GM23338 (cell line): ENCODE results near the gene ALAD. TPM values are rescaled to one million over a fixed set of nuclear protein-coding genes. Genes with fewer than 3 reads are reported as not detected.

Experiments used
- ATAC-seq: fragments of 200-7000 bp; cut with Tn5 transposase; 3 replicates; pipeline ENCODE4 v1.9.1; 2020
- DNase-seq: peaks from one replicate; pipeline ENCODE4 v3.0.0-alpha.2; 2015; ENCODE audit warnings: low spot score
- H2AFZ ChIP-seq: fragments of 200-600 bp; sonication (generic); 2 replicates; pipeline ENCODE4 v1.8.0; 2016; ENCODE audit warnings: antibody characterized with exemption, mild to moderate bottlenecking, moderate library complexity
- H3F3A ChIP-seq: fragments of 200-600 bp; sonication (generic); replicated peaks from 2 replicates; pipeline ENCODE4 v1.8.0; 2017; ENCODE audit warnings: antibody characterized with exemption, mixed run types, low read depth
- H3K27ac ChIP-seq: fragments of 200-600 bp; sonication (generic); 2 replicates; pipeline ENCODE4 v1.6.1; 2016; ENCODE audit warnings: low read depth
- H3K27me3 ChIP-seq: fragments of 200-600 bp; sonication (generic); 2 replicates; pipeline ENCODE4 v1.8.0; 2016; ENCODE audit warnings: mild to moderate bottlenecking, mixed run types, moderate library complexity; ENCODE audit not compliant: insufficient read depth
- H3K36me3 ChIP-seq: fragments of 200-600 bp; sonication (generic); 2 replicates; pipeline ENCODE4 v1.8.0; 2016; ENCODE audit warnings: mild to moderate bottlenecking; ENCODE audit not compliant: insufficient read depth
- H3K4me1 ChIP-seq: fragments of 200-600 bp; sonication (generic); 2 replicates; pipeline ENCODE4 v1.8.0; 2016; ENCODE audit warnings: mild to moderate bottlenecking, moderate library complexity; ENCODE audit not compliant: insufficient read depth
- H3K4me2 ChIP-seq: fragments of 200-600 bp; sonication (generic); 2 replicates; pipeline ENCODE4 v1.7.1; 2017; ENCODE audit warnings: mixed run types
- H3K4me3 ChIP-seq: fragments of 200-600 bp; sonication (generic); 2 replicates; pipeline ENCODE4 v1.6.1; 2016; ENCODE audit warnings: mixed run types
- H3K79me2 ChIP-seq: fragments of 200-600 bp; sonication (generic); replicated peaks from 2 replicates; pipeline ENCODE4 v1.8.0; 2017; ENCODE audit warnings: mild to moderate bottlenecking; ENCODE audit not compliant: insufficient read depth
- H3K9me2 ChIP-seq: fragments of 200-600 bp; sonication (generic); 2 replicates; pipeline ENCODE4 v1.8.0; 2017; ENCODE audit not compliant: insufficient read depth
- H4K20me1 ChIP-seq: fragments of 200-600 bp; sonication (generic); replicated peaks from 2 replicates; pipeline ENCODE4 v1.8.0; 2017; ENCODE audit warnings: mild to moderate bottlenecking; ENCODE audit not compliant: insufficient read depth
- H3K27ac Mint-ChIP-seq: 2 replicates; pipeline ENCODE4 v1.8.0; 2020; ENCODE audit warnings: inconsistent platforms, mild to moderate bottlenecking, moderate library complexity, mixed read lengths
- H3K27me3 Mint-ChIP-seq: 3 replicates; pipeline ENCODE4 v1.8.0; 2022; ENCODE audit warnings: low read depth, mild to moderate bottlenecking, moderate library complexity, mixed read lengths, inconsistent platforms; ENCODE audit not compliant: insufficient read depth, poor library complexity
- H3K36me3 Mint-ChIP-seq: 3 replicates; pipeline ENCODE4 v1.8.0; 2021; ENCODE audit warnings: low read depth, mild to moderate bottlenecking, inconsistent platforms, moderate library complexity, mixed read lengths
- H3K4me1 Mint-ChIP-seq: 3 replicates; pipeline ENCODE4 v1.8.0; 2020; ENCODE audit warnings: mild to moderate bottlenecking, inconsistent platforms, mixed read lengths
- H3K4me3 Mint-ChIP-seq: 3 replicates; pipeline ENCODE4 v1.8.0; 2021; ENCODE audit warnings: moderate library complexity, mild to moderate bottlenecking, inconsistent platforms, mixed read lengths
- H3K9me3 Mint-ChIP-seq: 3 replicates; pipeline ENCODE4 v1.8.0; 2020; ENCODE audit warnings: moderate library complexity, mild to moderate bottlenecking, inconsistent platforms, mixed read lengths
- CREB1 ChIP-seq: fragments of 250-450 bp; sonication (Bioruptor Pico); IDR thresholded peaks from 2 replicates; pipeline ENCODE4 v1.5.0; 2020; ENCODE audit warnings: low read depth, mild to moderate bottlenecking, moderate library complexity
- EZH2 ChIP-seq: fragments of 200-600 bp; sonication (generic); IDR thresholded peaks from one replicate; pipeline ENCODE4 v1.8.0; 2017; ENCODE audit warnings: antibody characterized with exemption, mild to moderate bottlenecking, low read depth; ENCODE audit not compliant: unreplicated experiment
- NANOG ChIP-seq: IDR thresholded peaks from 2 replicates; pipeline ENCODE4 v1.6.1; 2016; ENCODE audit warnings: antibody characterized with exemption, borderline replicate concordance
- POLR2AphosphoS5 ChIP-seq: IDR thresholded peaks from 2 replicates; pipeline ENCODE4 v1.6.1; 2016; ENCODE audit warnings: antibody characterized with exemption, low read depth
- ZNF114 ChIP-seq: fragments of 250-450 bp; sonication (Bioruptor Pico); IDR thresholded peaks from 2 replicates; pipeline ENCODE4 v1.5.0; 2020; ENCODE audit warnings: mild to moderate bottlenecking, moderate library complexity
- ZNF331 ChIP-seq: fragments of 250-450 bp; sonication (Bioruptor Pico); IDR thresholded peaks from 2 replicates; pipeline ENCODE4 v1.5.0; 2020; ENCODE audit warnings: low read depth, mild to moderate bottlenecking, moderate library complexity
- polyA plus RNA-seq: library from polyadenylated mRNA; unstranded; fragments of >200 nt; fragmentation: Nextera tagmentation; extraction: Ambion mirVana; gene quantifications from 2 replicates; pipeline ENCODE4 v1.2.1, GENCODE V29; 2016
- total RNA-seq: library from RNA; depleted of rRNA; stranded (reverse); fragments of >200 nt; shearing (Covaris generic); gene quantifications from 2 replicates; pipeline ENCODE4 v1.2.3, GENCODE V29; 2014
- TF ChIP-seq, protein P1 (sequence below): IDR thresholded peaks from 2 replicates; pipeline ENCODE4 v1.6.1; 2016; ENCODE audit warnings: antibody characterized with exemption
- TF ChIP-seq, protein P2 (sequence below): fragments of 250-450 bp; sonication (Bioruptor Pico); IDR thresholded peaks from 2 replicates; pipeline ENCODE4 v1.5.0; 2020; ENCODE audit warnings: mild to moderate bottlenecking, moderate library complexity
- TF ChIP-seq, protein P3 (sequence below): IDR thresholded peaks from one replicate; pipeline ENCODE4 v1.6.1; 2018; ENCODE audit warnings: antibody characterized with exemption; ENCODE audit not compliant: unreplicated experiment

The ALAD gene
- total and polyA plus RNA-seq, 2 experiments from 2014 or later, result 7.1 to 10.1 TPM

DNA sequence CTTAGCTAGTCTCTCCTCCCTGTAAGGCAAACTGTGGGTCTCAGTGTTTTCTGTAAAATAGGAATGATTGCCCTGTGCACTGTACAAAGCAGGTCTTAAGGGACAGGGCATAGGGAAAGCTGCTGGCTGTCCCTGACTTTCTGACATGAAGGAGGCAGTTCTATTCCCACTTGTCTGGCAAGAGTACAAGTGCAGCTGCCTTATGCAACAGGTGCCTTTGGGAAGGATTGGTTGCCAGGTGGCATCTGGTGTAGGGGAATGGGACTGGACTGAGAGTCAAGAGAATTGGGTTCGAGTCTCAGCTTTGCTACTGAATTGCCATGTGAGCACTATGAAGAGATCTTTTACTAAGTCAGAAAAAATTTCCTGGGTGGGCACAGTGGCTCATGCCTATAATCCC lies 41.7 kb downstream of the ALAD start:
- no peak for ATAC-seq
- no peaks in the 10 kb centered on the region for H3K36me3 ChIP-seq
- H3K9me3 Mint-ChIP-seq, result no peaks in the 10 kb centered on the region

DNA sequence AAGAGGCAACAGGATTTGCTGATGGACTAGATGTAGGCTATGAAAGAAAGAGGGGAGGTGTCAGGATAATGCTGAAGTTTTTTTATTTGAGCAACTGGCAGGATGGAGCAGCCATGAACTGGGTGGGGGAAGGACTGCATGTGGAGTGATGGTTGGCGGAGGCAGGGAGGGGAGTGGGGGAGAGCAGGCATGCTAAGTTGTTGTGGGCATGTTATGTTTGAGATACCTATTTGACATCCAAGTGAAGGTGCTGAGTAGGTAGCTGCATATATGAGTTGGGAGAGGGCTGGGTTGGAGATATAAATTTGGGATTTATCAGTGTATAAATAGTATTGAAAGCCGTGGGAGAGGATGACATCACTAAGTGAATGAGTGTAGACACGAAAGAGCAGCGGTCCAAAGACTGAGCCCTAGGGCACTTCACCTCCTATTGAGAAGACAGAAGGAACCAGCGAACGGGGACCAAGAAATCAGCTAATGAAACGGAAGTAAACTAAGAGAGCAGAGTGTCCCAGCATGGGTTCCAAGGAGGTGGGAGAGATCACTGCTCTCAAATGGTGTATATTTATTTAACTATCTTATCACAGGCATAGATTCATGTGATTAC lies 44.3 kb downstream of the ALAD start:
- Histone ChIP-seq H3K79me2 (no peaks in the 10 kb centered on the region), H3K27me3 (no peaks in the 10 kb centered on the region), H3K9me2 (peaks cover 2% of the 10 kb centered on the region; the same call in 1 of the 2 replicates), H3K4me3 (no peak overlapping the region), H3F3A (no peaks in the 10 kb centered on the region), H3K27ac (no peak overlapping the region), H3K4me2 (no peak overlapping the region), H2AFZ (no peak overlapping the region), H4K20me1 (no peaks in the 10 kb centered on the region), H3K4me1 (no peaks in the 10 kb centered on the region), H3K36me3 (no peaks in the 10 kb centered on the region)
- no peak overlapping the region for H3K4me3 Mint-ChIP-seq
- no peak for DNase-seq
- H3K4me1 Mint-ChIP-seq, result no peaks in the 10 kb centered on the region
- ATAC-seq, result no peak
- no peaks in the 10 kb centered on the region for H3K9me3 Mint-ChIP-seq
- H3K27ac Mint-ChIP-seq, result no peak overlapping the region
- no peaks in the 10 kb centered on the region for H3K27me3 Mint-ChIP-seq
- no peaks in the 10 kb centered on the region for H3K36me3 Mint-ChIP-seq
- TF ChIP-seq POLR2AphosphoS5 (no peak), EZH2 (no peak), NANOG (no peak), CREB1 (no peak), ZNF114 (CRISPR knock-in tag) (no peak), ZNF331 (CRISPR knock-in tag) (no peak)
- TF ChIP-seq, protein P1, sequence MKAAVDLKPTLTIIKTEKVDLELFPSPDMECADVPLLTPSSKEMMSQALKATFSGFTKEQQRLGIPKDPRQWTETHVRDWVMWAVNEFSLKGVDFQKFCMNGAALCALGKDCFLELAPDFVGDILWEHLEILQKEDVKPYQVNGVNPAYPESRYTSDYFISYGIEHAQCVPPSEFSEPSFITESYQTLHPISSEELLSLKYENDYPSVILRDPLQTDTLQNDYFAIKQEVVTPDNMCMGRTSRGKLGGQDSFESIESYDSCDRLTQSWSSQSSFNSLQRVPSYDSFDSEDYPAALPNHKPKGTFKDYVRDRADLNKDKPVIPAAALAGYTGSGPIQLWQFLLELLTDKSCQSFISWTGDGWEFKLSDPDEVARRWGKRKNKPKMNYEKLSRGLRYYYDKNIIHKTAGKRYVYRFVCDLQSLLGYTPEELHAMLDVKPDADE, result no peak
- TF ChIP-seq, protein P2, sequence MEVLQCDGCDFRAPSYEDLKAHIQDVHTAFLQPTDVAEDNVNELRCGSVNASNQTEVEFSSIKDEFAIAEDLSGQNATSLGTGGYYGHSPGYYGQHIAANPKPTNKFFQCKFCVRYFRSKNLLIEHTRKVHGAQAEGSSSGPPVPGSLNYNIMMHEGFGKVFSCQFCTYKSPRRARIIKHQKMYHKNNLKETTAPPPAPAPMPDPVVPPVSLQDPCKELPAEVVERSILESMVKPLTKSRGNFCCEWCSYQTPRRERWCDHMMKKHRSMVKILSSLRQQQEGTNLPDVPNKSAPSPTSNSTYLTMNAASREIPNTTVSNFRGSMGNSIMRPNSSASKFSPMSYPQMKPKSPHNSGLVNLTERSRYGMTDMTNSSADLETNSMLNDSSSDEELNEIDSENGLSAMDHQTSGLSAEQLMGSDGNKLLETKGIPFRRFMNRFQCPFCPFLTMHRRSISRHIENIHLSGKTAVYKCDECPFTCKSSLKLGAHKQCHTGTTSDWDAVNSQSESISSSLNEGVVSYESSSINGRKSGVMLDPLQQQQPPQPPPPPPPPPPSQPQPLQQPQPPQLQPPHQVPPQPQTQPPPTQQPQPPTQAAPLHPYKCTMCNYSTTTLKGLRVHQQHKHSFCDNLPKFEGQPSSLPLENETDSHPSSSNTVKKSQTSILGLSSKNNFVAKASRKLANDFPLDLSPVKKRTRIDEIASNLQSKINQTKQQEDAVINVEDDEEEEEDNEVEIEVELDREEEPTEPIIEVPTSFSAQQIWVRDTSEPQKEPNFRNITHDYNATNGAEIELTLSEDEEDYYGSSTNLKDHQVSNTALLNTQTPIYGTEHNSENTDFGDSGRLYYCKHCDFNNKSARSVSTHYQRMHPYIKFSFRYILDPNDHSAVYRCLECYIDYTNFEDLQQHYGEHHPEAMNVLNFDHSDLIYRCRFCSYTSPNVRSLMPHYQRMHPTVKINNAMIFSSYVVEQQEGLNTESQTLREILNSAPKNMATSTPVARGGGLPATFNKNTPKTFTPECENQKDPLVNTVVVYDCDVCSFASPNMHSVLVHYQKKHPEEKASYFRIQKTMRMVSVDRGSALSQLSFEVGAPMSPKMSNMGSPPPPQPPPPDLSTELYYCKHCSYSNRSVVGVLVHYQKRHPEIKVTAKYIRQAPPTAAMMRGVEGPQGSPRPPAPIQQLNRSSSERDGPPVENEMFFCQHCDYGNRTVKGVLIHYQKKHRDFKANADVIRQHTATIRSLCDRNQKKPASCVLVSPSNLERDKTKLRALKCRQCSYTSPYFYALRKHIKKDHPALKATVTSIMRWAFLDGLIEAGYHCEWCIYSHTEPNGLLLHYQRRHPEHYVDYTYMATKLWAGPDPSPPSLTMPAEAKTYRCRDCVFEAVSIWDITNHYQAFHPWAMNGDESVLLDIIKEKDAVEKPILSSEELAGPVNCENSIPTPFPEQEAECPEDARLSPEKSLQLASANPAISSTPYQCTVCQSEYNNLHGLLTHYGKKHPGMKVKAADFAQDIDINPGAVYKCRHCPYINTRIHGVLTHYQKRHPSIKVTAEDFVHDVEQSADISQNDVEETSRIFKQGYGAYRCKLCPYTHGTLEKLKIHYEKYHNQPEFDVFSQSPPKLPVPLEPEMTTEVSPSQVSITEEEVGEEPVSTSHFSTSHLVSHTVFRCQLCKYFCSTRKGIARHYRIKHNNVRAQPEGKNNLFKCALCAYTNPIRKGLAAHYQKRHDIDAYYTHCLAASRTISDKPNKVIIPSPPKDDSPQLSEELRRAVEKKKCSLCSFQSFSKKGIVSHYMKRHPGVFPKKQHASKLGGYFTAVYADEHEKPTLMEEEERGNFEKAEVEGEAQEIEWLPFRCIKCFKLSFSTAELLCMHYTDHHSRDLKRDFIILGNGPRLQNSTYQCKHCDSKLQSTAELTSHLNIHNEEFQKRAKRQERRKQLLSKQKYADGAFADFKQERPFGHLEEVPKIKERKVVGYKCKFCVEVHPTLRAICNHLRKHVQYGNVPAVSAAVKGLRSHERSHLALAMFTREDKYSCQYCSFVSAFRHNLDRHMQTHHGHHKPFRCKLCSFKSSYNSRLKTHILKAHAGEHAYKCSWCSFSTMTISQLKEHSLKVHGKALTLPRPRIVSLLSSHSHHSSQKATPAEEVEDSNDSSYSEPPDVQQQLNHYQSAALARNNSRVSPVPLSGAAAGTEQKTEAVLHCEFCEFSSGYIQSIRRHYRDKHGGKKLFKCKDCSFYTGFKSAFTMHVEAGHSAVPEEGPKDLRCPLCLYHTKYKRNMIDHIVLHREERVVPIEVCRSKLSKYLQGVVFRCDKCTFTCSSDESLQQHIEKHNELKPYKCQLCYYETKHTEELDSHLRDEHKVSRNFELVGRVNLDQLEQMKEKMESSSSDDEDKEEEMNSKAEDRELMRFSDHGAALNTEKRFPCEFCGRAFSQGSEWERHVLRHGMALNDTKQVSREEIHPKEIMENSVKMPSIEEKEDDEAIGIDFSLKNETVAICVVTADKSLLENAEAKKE (CRISPR knock-in tag), result no peak

More for the DNA sequence above, 41.7 kb downstream of the ALAD start:
- H3K27me3 Mint-ChIP-seq, result no peaks in the 10 kb centered on the region
- no peak overlapping the region for H3K4me3 Mint-ChIP-seq
- H3F3A ChIP-seq, result no peaks in the 10 kb centered on the region
- H4K20me1 ChIP-seq, result no peaks in the 10 kb centered on the region
- no peaks in the 10 kb centered on the region for H3K4me1 ChIP-seq
- TF ChIP-seq, protein P3, sequence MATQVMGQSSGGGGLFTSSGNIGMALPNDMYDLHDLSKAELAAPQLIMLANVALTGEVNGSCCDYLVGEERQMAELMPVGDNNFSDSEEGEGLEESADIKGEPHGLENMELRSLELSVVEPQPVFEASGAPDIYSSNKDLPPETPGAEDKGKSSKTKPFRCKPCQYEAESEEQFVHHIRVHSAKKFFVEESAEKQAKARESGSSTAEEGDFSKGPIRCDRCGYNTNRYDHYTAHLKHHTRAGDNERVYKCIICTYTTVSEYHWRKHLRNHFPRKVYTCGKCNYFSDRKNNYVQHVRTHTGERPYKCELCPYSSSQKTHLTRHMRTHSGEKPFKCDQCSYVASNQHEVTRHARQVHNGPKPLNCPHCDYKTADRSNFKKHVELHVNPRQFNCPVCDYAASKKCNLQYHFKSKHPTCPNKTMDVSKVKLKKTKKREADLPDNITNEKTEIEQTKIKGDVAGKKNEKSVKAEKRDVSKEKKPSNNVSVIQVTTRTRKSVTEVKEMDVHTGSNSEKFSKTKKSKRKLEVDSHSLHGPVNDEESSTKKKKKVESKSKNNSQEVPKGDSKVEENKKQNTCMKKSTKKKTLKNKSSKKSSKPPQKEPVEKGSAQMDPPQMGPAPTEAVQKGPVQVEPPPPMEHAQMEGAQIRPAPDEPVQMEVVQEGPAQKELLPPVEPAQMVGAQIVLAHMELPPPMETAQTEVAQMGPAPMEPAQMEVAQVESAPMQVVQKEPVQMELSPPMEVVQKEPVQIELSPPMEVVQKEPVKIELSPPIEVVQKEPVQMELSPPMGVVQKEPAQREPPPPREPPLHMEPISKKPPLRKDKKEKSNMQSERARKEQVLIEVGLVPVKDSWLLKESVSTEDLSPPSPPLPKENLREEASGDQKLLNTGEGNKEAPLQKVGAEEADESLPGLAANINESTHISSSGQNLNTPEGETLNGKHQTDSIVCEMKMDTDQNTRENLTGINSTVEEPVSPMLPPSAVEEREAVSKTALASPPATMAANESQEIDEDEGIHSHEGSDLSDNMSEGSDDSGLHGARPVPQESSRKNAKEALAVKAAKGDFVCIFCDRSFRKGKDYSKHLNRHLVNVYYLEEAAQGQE, result no peak
- no peaks in the 10 kb centered on the region for H3K27me3 ChIP-seq
- no peaks in the 10 kb centered on the region for H3K36me3 Mint-ChIP-seq
- no peak overlapping the region for H3K4me3 ChIP-seq
- H3K79me2 ChIP-seq, result no peaks in the 10 kb centered on the region
- no peak overlapping the region for H3K4me2 ChIP-seq
- H3K4me1 Mint-ChIP-seq, result no peaks in the 10 kb centered on the region
- H3K27ac Mint-ChIP-seq, result no peak overlapping the region
- H3K9me2 ChIP-seq, result no peaks in the 10 kb centered on the region
- H3K27ac ChIP-seq, result no peak overlapping the region
- H2AFZ ChIP-seq, result no peak overlapping the region
- no peak for DNase-seq
